HepG2 (cell line): ENCODE results near the gene AGAP3. TPM values are rescaled to one million over a fixed set of nuclear protein-coding genes. Genes with fewer than 3 reads are reported as not detected.
A peak's percentile ranks its signal among the peaks of the same experiment; 100 is the strongest.

Experiments used
- ARNT2 ChIP-seq: sonication (generic); formaldehyde crosslinking; IDR thresholded peaks from 2 replicates; pipeline ENCODE4 v1.8.0; 2022; ENCODE audit warnings: mild to moderate bottlenecking, low read depth, missing genetic modification reagents, moderate library complexity
- CBX1 ChIP-seq: IDR thresholded peaks from one replicate; pipeline ENCODE4 v1.6.1; 2016; ENCODE audit warnings: antibody characterized with exemption, low read depth
- CREB3 ChIP-seq: sonication (generic); formaldehyde crosslinking; IDR thresholded peaks from 2 replicates; pipeline ENCODE4 v1.5.0; 2020; ENCODE audit warnings: missing genetic modification reagents
- HNRNPH1 ChIP-seq: fragments of 200-400 bp; formaldehyde crosslinking; optimal IDR thresholded peaks from 2 replicates; pipeline ENCODE3; 2017; ENCODE audit warnings: mild to moderate bottlenecking, low read depth, low read length
- KDM2A ChIP-seq: sonication (generic); formaldehyde crosslinking; IDR thresholded peaks from 2 replicates; pipeline ENCODE4 v1.4.0; 2020; ENCODE audit warnings: low read depth, missing genetic modification reagents, borderline replicate concordance
- MEF2D ChIP-seq: sonication (generic); formaldehyde crosslinking; IDR thresholded peaks from 2 replicates; pipeline ENCODE4 v1.5.1; 2020; ENCODE audit warnings: mild to moderate bottlenecking, missing genetic modification reagents
- MLXIP ChIP-seq: sonication (generic); formaldehyde crosslinking; IDR thresholded peaks from 2 replicates; pipeline ENCODE4 v1.9.0; 2021; ENCODE audit warnings: missing genetic modification reagents, borderline replicate concordance
- NR0B2 ChIP-seq: sonication (generic); formaldehyde crosslinking; IDR thresholded peaks from 2 replicates; pipeline ENCODE4 v1.4.0; 2020; ENCODE audit warnings: mild to moderate bottlenecking, missing genetic modification reagents
- ONECUT2 ChIP-seq: sonication (generic); formaldehyde crosslinking; IDR thresholded peaks from 2 replicates; pipeline ENCODE4 v1.4.0; 2020; ENCODE audit warnings: missing genetic modification reagents
- PBX3 ChIP-seq: sonication (generic); formaldehyde crosslinking; IDR thresholded peaks from 2 replicates; pipeline ENCODE4 v1.8.1; 2023; ENCODE audit warnings: missing genetic modification reagents, inconsistent platforms, borderline replicate concordance
- PREB ChIP-seq: sonication (generic); formaldehyde crosslinking; IDR thresholded peaks from 2 replicates; pipeline ENCODE4 v1.4.0; 2020; ENCODE audit warnings: missing genetic modification reagents
- ZNF431 ChIP-seq: sonication (generic); formaldehyde crosslinking; IDR thresholded peaks from 2 replicates; pipeline ENCODE4 v1.9.0; 2022; ENCODE audit warnings: missing genetic modification reagents, low read depth, mild to moderate bottlenecking, borderline replicate concordance
- ZNF543 ChIP-seq: sonication (generic); formaldehyde crosslinking; IDR thresholded peaks from 2 replicates; pipeline ENCODE4 v1.4.0; 2020; ENCODE audit warnings: mild to moderate bottlenecking, missing genetic modification reagents
- ZNF580 ChIP-seq: IDR thresholded peaks from 2 replicates; pipeline ENCODE4 v1.6.1; 2016; ENCODE audit warnings: low read depth, borderline replicate concordance
- ZNF629 ChIP-seq: sonication (generic); formaldehyde crosslinking; conservative IDR thresholded peaks from 2 replicates; pipeline ENCODE4 v1.5.0; 2020; ENCODE audit warnings: missing genetic modification reagents
- ZNF766 ChIP-seq: sonication (generic); formaldehyde crosslinking; IDR thresholded peaks from 2 replicates; pipeline ENCODE4 v1.5.0; 2020; ENCODE audit warnings: missing genetic modification reagents, borderline replicate concordance
- ZUFSP ChIP-seq: sonication (generic); formaldehyde crosslinking; IDR thresholded peaks from 2 replicates; pipeline ENCODE4 v1.9.0; 2021; ENCODE audit warnings: missing genetic modification reagents, mild to moderate bottlenecking, borderline replicate concordance
- polyA plus RNA-seq, 8 experiments: library from polyadenylated mRNA; depleted of rRNA in 3 of 8; stranded (reverse) in 7 of 8; unstranded in 1 of 8; fragments of >200 nt; fragmentation: Illumina TruSeq in 4 of 8; extraction: Trizol in 4 of 8; gene quantifications; 2 replicates each; pipeline versions ENCODE4 v1.2.1 to v1.2.3, GENCODE V29; 2011 to 2016; ENCODE audit warnings: low read depth in 4 of 8, missing spikeins in 1 of 8, mixed read lengths in 1 of 8; ENCODE audit not compliant: insufficient read depth in 1 of 8
- total RNA-seq, 5 experiments: library from RNA; depleted of rRNA; stranded (reverse); fragments of >200 nt; fragmentation: Illumina TruSeq; extraction: Trizol; gene quantifications; 2 replicates each; pipeline ENCODE4 v1.2.3, GENCODE V29; 2016; ENCODE audit warnings: low read depth in 1 of 5

AGAP3 gene
- total and polyA plus RNA-seq, 2 of the 13 experiments (the other 11 are each of a cell fraction or from before 2014, with no cell fraction given) = 31.3 to 61.4 TPM

GRCh38 chr7:151080522-151081169, 5.6 kb upstream of the AGAP3 start, which contains the start of gene FASTK (continued):
- TF ChIP-seq ZNF543 (CRISPR knock-in tag) (peak; percentile 89), PREB (CRISPR knock-in tag) (no peak), ZNF431 (0 out of 2 replicates have a peak, but pooled peaks have one; percentile 61), MEF2D (CRISPR knock-in tag) (0 out of 2 replicates have a peak, but pooled peaks have one; percentile 22), ARNT2 (CRISPR knock-in tag) (peak; percentile 79; the same call in 1 of the 2 replicates), CREB3 (CRISPR knock-in tag) (no peak), NR0B2 (CRISPR knock-in tag) (no peak; the same call in 1 of the 2 replicates), ZNF629 (CRISPR knock-in tag) (no peak), KDM2A (peak; percentile 98), ZNF766 (0 out of 2 replicates have a peak, but pooled peaks have one; percentile 8), ONECUT2 (CRISPR knock-in tag) (no peak), HNRNPH1 (no peak), ZNF580 (CRISPR knock-in tag) (peak; percentile 92), CBX1 (no peak), PBX3 (CRISPR knock-in tag) (no peak), ZUFSP (CRISPR knock-in tag) (no peak), MLXIP (no peak)
